ENCODE results near the gene TSPEAR. TPM values are rescaled to one million over a fixed set of nuclear protein-coding genes. Genes with fewer than 3 reads are reported as not detected.

TSPEAR gene
- total and polyA plus RNA-seq, 2 of the 13 experiments (the other 11 are each of a cell fraction or from before 2014, with no cell fraction given) = 0.07 to 0.32 TPM

GRCh38 chr21:44482581-44483287, 228.6 kb downstream of the TSPEAR start (continued):
- TF ChIP-seq, protein P1, sequence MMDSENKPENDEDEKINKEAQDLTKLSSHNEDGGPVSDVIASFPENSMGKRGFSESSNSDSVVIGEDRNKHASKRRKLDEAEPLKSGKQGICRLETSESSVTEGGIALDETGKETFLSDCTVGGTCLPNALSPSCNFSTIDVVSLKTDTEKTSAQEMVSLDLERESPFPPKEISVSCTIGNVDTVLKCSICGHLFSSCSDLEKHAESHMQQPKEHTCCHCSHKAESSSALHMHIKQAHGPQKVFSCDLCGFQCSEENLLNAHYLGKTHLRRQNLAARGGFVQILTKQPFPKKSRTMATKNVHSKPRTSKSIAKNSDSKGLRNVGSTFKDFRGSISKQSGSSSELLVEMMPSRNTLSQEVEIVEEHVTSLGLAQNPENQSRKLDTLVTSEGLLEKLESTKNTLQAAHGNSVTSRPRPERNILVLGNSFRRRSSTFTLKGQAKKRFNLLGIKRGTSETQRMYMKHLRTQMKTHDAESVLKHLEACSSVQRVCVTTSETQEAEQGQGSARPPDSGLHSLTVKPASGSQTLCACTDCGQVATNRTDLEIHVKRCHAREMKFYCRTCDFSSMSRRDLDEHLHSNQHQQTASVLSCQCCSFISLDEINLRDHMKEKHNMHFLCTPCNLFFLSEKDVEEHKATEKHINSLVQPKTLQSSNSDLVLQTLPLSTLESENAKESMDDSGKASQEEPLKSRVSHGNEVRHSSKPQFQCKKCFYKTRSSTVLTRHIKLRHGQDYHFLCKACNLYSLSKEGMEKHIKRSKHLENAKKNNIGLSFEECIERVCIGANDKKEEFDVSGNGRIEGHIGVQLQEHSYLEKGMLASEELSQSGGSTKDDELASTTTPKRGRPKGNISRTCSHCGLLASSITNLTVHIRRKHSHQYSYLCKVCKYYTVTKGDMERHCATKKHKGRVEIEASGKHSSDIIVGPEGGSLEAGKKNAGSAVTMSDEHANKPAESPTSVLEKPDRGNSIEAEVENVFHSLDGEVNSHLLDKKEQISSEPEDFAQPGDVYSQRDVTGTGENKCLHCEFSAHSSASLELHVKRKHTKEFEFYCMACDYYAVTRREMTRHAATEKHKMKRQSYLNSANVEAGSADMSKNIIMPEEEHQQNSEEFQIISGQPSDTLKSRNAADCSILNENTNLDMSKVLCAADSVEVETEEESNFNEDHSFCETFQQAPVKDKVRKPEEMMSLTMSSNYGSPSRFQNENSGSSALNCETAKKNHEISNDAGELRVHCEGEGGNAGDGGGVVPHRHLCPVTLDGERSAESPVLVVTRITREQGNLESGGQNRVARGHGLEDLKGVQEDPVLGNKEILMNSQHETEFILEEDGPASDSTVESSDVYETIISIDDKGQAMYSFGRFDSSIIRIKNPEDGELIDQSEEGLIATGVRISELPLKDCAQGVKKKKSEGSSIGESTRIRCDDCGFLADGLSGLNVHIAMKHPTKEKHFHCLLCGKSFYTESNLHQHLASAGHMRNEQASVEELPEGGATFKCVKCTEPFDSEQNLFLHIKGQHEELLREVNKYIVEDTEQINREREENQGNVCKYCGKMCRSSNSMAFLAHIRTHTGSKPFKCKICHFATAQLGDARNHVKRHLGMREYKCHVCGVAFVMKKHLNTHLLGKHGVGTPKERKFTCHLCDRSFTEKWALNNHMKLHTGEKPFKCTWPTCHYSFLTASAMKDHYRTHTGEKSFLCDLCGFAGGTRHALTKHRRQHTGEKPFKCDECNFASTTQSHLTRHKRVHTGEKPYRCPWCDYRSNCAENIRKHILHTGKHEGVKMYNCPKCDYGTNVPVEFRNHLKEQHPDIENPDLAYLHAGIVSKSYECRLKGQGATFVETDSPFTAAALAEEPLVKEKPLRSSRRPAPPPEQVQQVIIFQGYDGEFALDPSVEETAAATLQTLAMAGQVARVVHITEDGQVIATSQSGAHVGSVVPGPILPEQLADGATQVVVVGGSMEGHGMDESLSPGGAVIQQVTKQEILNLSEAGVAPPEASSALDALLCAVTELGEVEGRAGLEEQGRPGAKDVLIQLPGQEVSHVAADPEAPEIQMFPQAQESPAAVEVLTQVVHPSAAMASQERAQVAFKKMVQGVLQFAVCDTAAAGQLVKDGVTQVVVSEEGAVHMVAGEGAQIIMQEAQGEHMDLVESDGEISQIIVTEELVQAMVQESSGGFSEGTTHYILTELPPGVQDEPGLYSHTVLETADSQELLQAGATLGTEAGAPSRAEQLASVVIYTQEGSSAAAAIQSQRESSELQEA (CRISPR knock-in tag; IDR thresholded peaks at IDR 0.05; ENCODE audit: not compliant biosample characterization) = no peak
- TF ChIP-seq AGO2 (optimal IDR thresholded peaks at IDR 0.05; ENCODE audit: low read depth, low read length) (no peak), SATB2 (CRISPR knock-in tag; IDR thresholded peaks at IDR 0.05) (no peak), ZNF20 (CRISPR knock-in tag; IDR thresholded peaks at IDR 0.05) (no peak), THAP11 (CRISPR knock-in tag; IDR thresholded peaks at IDR 0.05) (peak; percentile 53), ZNF142 (CRISPR knock-in tag; IDR thresholded peaks at IDR 0.05) (no peak), RAD21 (CRISPR knock-in tag; IDR thresholded peaks at IDR 0.05) (no peak), RXRA (CRISPR knock-in tag; IDR thresholded peaks at IDR 0.05) (peak; percentile 88), ZNF362 (CRISPR knock-in tag; IDR thresholded peaks at IDR 0.05; ENCODE audit: borderline replicate concordance) (no peak), ZNF121 (CRISPR knock-in tag; IDR thresholded peaks at IDR 0.05) (no peak; the same call in 1 of the 2 replicates), HOMEZ (CRISPR knock-in tag; IDR thresholded peaks at IDR 0.05; ENCODE audit: low read depth) (no peak), DMAP1 (CRISPR knock-in tag; IDR thresholded peaks at IDR 0.05) (peak; percentile 71), SMARCE1 (IDR thresholded peaks at IDR 0.05; ENCODE audit: borderline replicate concordance) (no peak)
